IMR-90 (cell line): Measurements from ENCODE around the gene KRT73. TPM values are rescaled to one million over a fixed set of nuclear protein-coding genes. Genes with fewer than 3 reads are reported as not detected.

Experiments used
- ATAC-seq: fragments of 200-7000 bp; cut with Tn5 transposase; 2 replicates; pipeline ENCODE4 v1.9.1; 2020; ENCODE audit warnings: low read depth, mild to moderate bottlenecking, moderate library complexity
- BruUV-seq: library from RNA; stranded (reverse); fragments of 400-500 nt; replicated peaks from 2 replicates; lab custom pipeline; 2021; lab: Mats Ljungman, UMichigan
- CTCF ChIA-PET: fragments of 300-600 bp; formaldehyde crosslinking; extraction: SDS; loops from one replicate; lab custom pipeline; 2021; ENCODE audit warnings: antibody characterized with exemption; lab: Yijun Ruan, JAX
- POLR2A ChIA-PET: fragments of 300-600 bp; sonication (Branson Sonifier 250); formaldehyde crosslinking; loops from one replicate; lab custom pipeline; 2022; ENCODE audit warnings: antibody characterized with exemption; ENCODE audit not compliant: unreplicated experiment; lab: Charles Lee
- DNase-seq: peaks from one replicate; pipeline ENCODE4 v3.0.0; 2013
- H2AFZ ChIP-seq: replicated peaks from 2 replicates; pipeline ENCODE3; 2013; ENCODE audit warnings: low read length, mild to moderate bottlenecking; ENCODE audit not compliant: poor library complexity
- H2AK5ac ChIP-seq: 2 replicates; pipeline ENCODE4 v1.6.1; 2013; ENCODE audit warnings: low read depth, low read length, inconsistent platforms
- H2AK9ac ChIP-seq: replicated peaks from 2 replicates; pipeline ENCODE3; 2013; ENCODE audit warnings: mild to moderate bottlenecking, low read depth, low read length, moderate library complexity; ENCODE audit not compliant: poor library complexity
- H2BK120ac ChIP-seq: 2 replicates; pipeline ENCODE4 v1.6.1; 2013; ENCODE audit warnings: low read depth, low read length, inconsistent platforms
- H2BK15ac ChIP-seq: 3 replicates; pipeline ENCODE4 v1.6.1; 2013; ENCODE audit warnings: low read depth, low read length, inconsistent platforms
- H2BK20ac ChIP-seq: 2 replicates; pipeline ENCODE4 v1.6.1; 2013; ENCODE audit warnings: low read depth, mild to moderate bottlenecking, inconsistent platforms, low read length, moderate library complexity
- H2BK5ac ChIP-seq: 2 replicates; pipeline ENCODE4 v1.6.1; 2013; ENCODE audit warnings: mild to moderate bottlenecking, low read depth, low read length, inconsistent platforms; ENCODE audit not compliant: poor library complexity, severe bottlenecking
- H3K14ac ChIP-seq: replicated peaks from 2 replicates; pipeline ENCODE4 v1.6.1; 2013; ENCODE audit warnings: low read depth, low read length, inconsistent platforms
- H3K18ac ChIP-seq: 2 replicates; pipeline ENCODE4 v1.6.1; 2013; ENCODE audit warnings: low read depth, low read length, control low read depth
- H3K23ac ChIP-seq: 2 replicates; pipeline ENCODE4 v1.6.1; 2013; ENCODE audit warnings: low read depth, low read length, inconsistent platforms
- H3K27ac ChIP-seq: 2 replicates; pipeline ENCODE4 v1.5.1; 2013; ENCODE audit warnings: mild to moderate bottlenecking, control low read depth, low read length; ENCODE audit not compliant: insufficient read depth
- H3K27me3 ChIP-seq: 2 replicates; pipeline ENCODE4 v1.6.1; 2013; ENCODE audit warnings: low read length; ENCODE audit not compliant: control insufficient read depth, insufficient read depth
- H3K36me3 ChIP-seq: 2 replicates; pipeline ENCODE4 v1.6.1; 2013; ENCODE audit warnings: low read length, mixed read lengths; ENCODE audit not compliant: control insufficient read depth, insufficient read depth
- H3K4ac ChIP-seq: 2 replicates; pipeline ENCODE4 v1.6.1; 2013; ENCODE audit warnings: low read depth, low read length, inconsistent platforms
- H3K4me1 ChIP-seq: 2 replicates; pipeline ENCODE4 v1.6.1; 2013; ENCODE audit warnings: low read length, mixed read lengths; ENCODE audit not compliant: control insufficient read depth, insufficient read depth
- H3K4me2 ChIP-seq: 2 replicates; pipeline ENCODE4 v1.6.1; 2013; ENCODE audit warnings: low read depth, mild to moderate bottlenecking, control low read depth, low read length, moderate library complexity
- H3K4me3 ChIP-seq: 2 replicates; pipeline ENCODE4 v1.5.1; 2013; ENCODE audit warnings: low read depth, mild to moderate bottlenecking, control low read depth, low read length, moderate library complexity; ENCODE audit not compliant: insufficient read depth
- H3K56ac ChIP-seq: 2 replicates; pipeline ENCODE4 v1.6.1; 2013; ENCODE audit warnings: low read length, inconsistent platforms; ENCODE audit not compliant: insufficient read depth; ENCODE audit errors: extremely low read depth
- H3K79me1 ChIP-seq, 2 experiments: 2 replicates each; pipeline ENCODE4 v1.6.1; 2013; ENCODE audit warnings: low read length in 2 of 2, inconsistent platforms in 1 of 2, low read depth in 1 of 2
- H3K9ac ChIP-seq: 2 replicates; pipeline ENCODE4 v1.6.1; 2013; ENCODE audit warnings: low read depth, low read length, control low read depth
- H3K9me1 ChIP-seq: 2 replicates; pipeline ENCODE4 v1.6.1; 2013; ENCODE audit warnings: low read length, inconsistent platforms; ENCODE audit not compliant: insufficient read depth
- H3K9me3 ChIP-seq: 2 replicates; pipeline ENCODE4 v1.6.1; 2013; ENCODE audit warnings: low read length; ENCODE audit not compliant: control insufficient read depth, insufficient read depth
- H4K20me1 ChIP-seq: 2 replicates; pipeline ENCODE4 v1.6.1; 2013; ENCODE audit warnings: low read length, inconsistent platforms; ENCODE audit not compliant: insufficient read depth
- H4K5ac ChIP-seq: 2 replicates; pipeline ENCODE4 v1.6.1; 2013; ENCODE audit warnings: mild to moderate bottlenecking, low read depth, low read length, control low read depth
- H4K8ac ChIP-seq, 2 experiments: 2 replicates each; pipeline ENCODE4 v1.6.1; 2013; ENCODE audit warnings: low read depth in 2 of 2, low read length in 2 of 2, control low read depth in 1 of 2, inconsistent platforms in 1 of 2
- H4K91ac ChIP-seq: 2 replicates; pipeline ENCODE4 v1.6.1; 2013; ENCODE audit warnings: low read depth, low read length, inconsistent platforms; ENCODE audit not compliant: insufficient read depth
- CEBPB ChIP-seq: IDR thresholded peaks from 2 replicates; pipeline ENCODE4 v1.6.1; 2012; ENCODE audit warnings: low read depth, low read length, improper control_type of control experiment
- MAZ ChIP-seq: IDR thresholded peaks from 2 replicates; pipeline ENCODE4 v1.6.1; 2012; ENCODE audit warnings: low read depth, mild to moderate bottlenecking, low read length, improper control_type of control experiment, moderate library complexity, borderline replicate concordance
- NFE2L2 ChIP-seq: fragments of 150-350 bp; IDR thresholded peaks from 2 replicates; pipeline ENCODE4 v1.6.1; 2016; ENCODE audit warnings: low read depth, mild to moderate bottlenecking, low read length
- whole genome bisulfite sequencing, 2 experiments: methylation state at CpG; one replicate each; pipeline versions ENCODE4 v1.1.5 to v1.1.7; 2013; ENCODE audit warnings: missing lambda C conversion rate in 2 of 2; ENCODE audit not compliant: insufficient read length in 1 of 2; ENCODE audit errors: extremely low coverage in 2 of 2; 5-methylcytosine and 5-hydroxymethylcytosine counted together
- dilution Hi-C: fragments of 300-500 bp; cut with HindIII; formaldehyde crosslinking; loops from one replicate; pipeline ENCODE4 v1.14.3; 2018; ENCODE audit warnings: low sequenced_read_pairs; ENCODE audit not compliant: unreplicated experiment
- in situ Hi-C: fragments of 300-500 bp; cut with MboI; formaldehyde crosslinking; loops from 3 replicates; pipeline ENCODE4 v1.14.3; 2019; ENCODE audit warnings: low sequenced_read_pairs, inconsistent platforms, mixed read lengths
- intact Hi-C: fragments of 100-400 bp; cut with micrococcal nuclease; formaldehyde crosslinking; loops from 2 replicates; pipeline ENCODE4 v1.10.0; 2022
- polyA plus RNA-seq, 3 experiments: library from polyadenylated mRNA; depleted of rRNA; stranded (reverse); fragments of >200 nt; gene quantifications; 2 replicates each; pipeline ENCODE4 v1.2.3, GENCODE V29; 2012; ENCODE audit warnings: low replicate concordance in 1 of 3
- total RNA-seq: library from RNA; depleted of rRNA; stranded (reverse); fragments of >200 nt; gene quantifications from 2 replicates; pipeline ENCODE4 v1.2.3, GENCODE V29; 2012
- TF ChIP-seq, protein P1 (sequence below): fragments of 150-350 bp; IDR thresholded peaks from 2 replicates; pipeline ENCODE4 v1.6.1; 2016; ENCODE audit warnings: low read depth, mild to moderate bottlenecking, low read length, moderate library complexity, borderline replicate concordance
- TF ChIP-seq, protein P2 (sequence below): fragments of 150-350 bp; IDR thresholded peaks from 2 replicates; pipeline ENCODE4 v1.6.1; 2017; ENCODE audit warnings: mild to moderate bottlenecking, antibody characterized with exemption, low read length, low read depth

Gene KRT73
- total and polyA plus RNA-seq, 2 of the 4 experiments (the other 2 are of a cell fraction), result not detected

GRCh38 chr12:52581066-52581465 is 37.3 kb downstream of the KRT73 start:
- Histone ChIP-seq H3K4me3 (no peak overlapping the region), H4K5ac (no peak overlapping the region), H3K79me1 (no peaks in the 10 kb centered on the region), H3K18ac (no peak overlapping the region), H4K20me1 (no peaks in the 10 kb centered on the region; the same call in 1 of the 2 replicates), H3K9ac (no peak overlapping the region), H3K23ac (no peak overlapping the region), H2AK9ac (no peak overlapping the region), H3K4me2 (no peak overlapping the region), H3K4ac (no peak overlapping the region), H3K27me3 (peaks cover 50% of the 10 kb centered on the region), H3K36me3 (no peaks in the 10 kb centered on the region), H3K9me3 (no peaks in the 10 kb centered on the region), H4K91ac (no peak overlapping the region), H3K9me1 (no peaks in the 10 kb centered on the region), H2BK15ac (no peak overlapping the region), H2BK20ac (no peak overlapping the region), H2AFZ (no peak overlapping the region), H3K4me1 (no peaks in the 10 kb centered on the region), H3K56ac (no peak overlapping the region), H3K14ac (no peak overlapping the region), H2AK5ac (no peak overlapping the region), H2BK120ac (no peak overlapping the region), H4K8ac (no peak overlapping the region), H3K27ac (no peak overlapping the region), H2BK5ac (no peak overlapping the region)
- in situ Hi-C loops (loop anchor here (5.0 to 10.0 kb wide), 3 partner anchors 296 to 426 kb away; no protein-coding TSS in a partner anchor), dilution Hi-C loops (no loop called here), intact Hi-C loops (no loop called here)
- TF ChIP-seq CEBPB (no peak), NFE2L2 (no peak), MAZ (no peak)
- TF ChIP-seq, protein P1, sequence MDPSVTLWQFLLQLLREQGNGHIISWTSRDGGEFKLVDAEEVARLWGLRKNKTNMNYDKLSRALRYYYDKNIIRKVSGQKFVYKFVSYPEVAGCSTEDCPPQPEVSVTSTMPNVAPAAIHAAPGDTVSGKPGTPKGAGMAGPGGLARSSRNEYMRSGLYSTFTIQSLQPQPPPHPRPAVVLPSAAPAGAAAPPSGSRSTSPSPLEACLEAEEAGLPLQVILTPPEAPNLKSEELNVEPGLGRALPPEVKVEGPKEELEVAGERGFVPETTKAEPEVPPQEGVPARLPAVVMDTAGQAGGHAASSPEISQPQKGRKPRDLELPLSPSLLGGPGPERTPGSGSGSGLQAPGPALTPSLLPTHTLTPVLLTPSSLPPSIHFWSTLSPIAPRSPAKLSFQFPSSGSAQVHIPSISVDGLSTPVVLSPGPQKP, result no peak
- TF ChIP-seq, protein P2, sequence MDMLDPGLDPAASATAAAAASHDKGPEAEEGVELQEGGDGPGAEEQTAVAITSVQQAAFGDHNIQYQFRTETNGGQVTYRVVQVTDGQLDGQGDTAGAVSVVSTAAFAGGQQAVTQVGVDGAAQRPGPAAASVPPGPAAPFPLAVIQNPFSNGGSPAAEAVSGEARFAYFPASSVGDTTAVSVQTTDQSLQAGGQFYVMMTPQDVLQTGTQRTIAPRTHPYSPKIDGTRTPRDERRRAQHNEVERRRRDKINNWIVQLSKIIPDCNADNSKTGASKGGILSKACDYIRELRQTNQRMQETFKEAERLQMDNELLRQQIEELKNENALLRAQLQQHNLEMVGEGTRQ, result no peak
- DNase-seq (no peak), ATAC-seq (no peak)
- no CpG with 5 or more reads among the region's 7 CpGs for WGBS, 2 experiments
- ChIA-PET CTCF (interaction anchor here (1.0 to 2.1 kb wide), 2 partner anchors 290 to 299 kb away, joined by 3 to 6 read pairs; no protein-coding TSS in a partner anchor), POLR2A (no interaction called here)
- no TSS peak for BruUV-seq
